H9 (cell line): ENCODE data around the gene ABCC3. TPM values are rescaled to one million over a fixed set of nuclear protein-coding genes. Genes with fewer than 3 reads are reported as not detected.

Experiments used
- DNase-seq: peaks from one replicate; pipeline ENCODE4 v3.0.0-alpha.2; 2017
- H2AFZ ChIP-seq: one replicate; pipeline ENCODE4 v1.6.1; 2013; ENCODE audit warnings: mild to moderate bottlenecking, low read length, control low read depth, moderate library complexity
- H2AK5ac ChIP-seq: 2 replicates; pipeline ENCODE4 v1.6.1; 2013; ENCODE audit warnings: low read length, control low read depth, mixed read lengths; ENCODE audit not compliant: insufficient read length
- H2BK120ac ChIP-seq: one replicate; pipeline ENCODE4 v1.6.1; 2013; ENCODE audit warnings: low read depth, mild to moderate bottlenecking, low read length, control low read depth, inconsistent platforms; ENCODE audit not compliant: poor library complexity, severe bottlenecking
- H2BK12ac ChIP-seq: 2 replicates; pipeline ENCODE4 v1.6.1; 2013; ENCODE audit warnings: low read length, control low read depth, mixed read lengths, low read depth; ENCODE audit not compliant: insufficient read length
- H2BK15ac ChIP-seq: 2 replicates; pipeline ENCODE4 v1.6.1; 2013; ENCODE audit warnings: low read depth, low read length, control low read depth
- H2BK20ac ChIP-seq: one replicate; pipeline ENCODE4 v1.6.1; 2013; ENCODE audit warnings: low read depth, mild to moderate bottlenecking, low read length, control low read depth, inconsistent platforms; ENCODE audit not compliant: poor library complexity, severe bottlenecking
- H2BK5ac ChIP-seq: 2 replicates; pipeline ENCODE4 v1.6.1; 2013; ENCODE audit warnings: low read length, control low read depth, mixed read lengths; ENCODE audit not compliant: insufficient read length
- H3K14ac ChIP-seq: 2 replicates; pipeline ENCODE4 v1.6.1; 2013; ENCODE audit warnings: low read length, control low read depth; ENCODE audit not compliant: insufficient read depth
- H3K18ac ChIP-seq: 2 replicates; pipeline ENCODE4 v1.6.1; 2013; ENCODE audit warnings: low read depth, mild to moderate bottlenecking, mixed read lengths, low read length, control low read depth; ENCODE audit not compliant: insufficient read length
- H3K23ac ChIP-seq: 2 replicates; pipeline ENCODE4 v1.6.1; 2013; ENCODE audit warnings: low read length, control low read depth, mixed read lengths, low read depth; ENCODE audit not compliant: insufficient read length
- H3K23me2 ChIP-seq: 2 replicates; pipeline ENCODE4 v1.6.1; 2013; ENCODE audit warnings: low read depth, mild to moderate bottlenecking, mixed read lengths, low read length, control low read depth; ENCODE audit not compliant: insufficient read length, poor library complexity, severe bottlenecking
- H3K27ac ChIP-seq: 2 replicates; pipeline ENCODE4 v1.5.1; 2013; ENCODE audit warnings: low read length, control low read depth, mixed read lengths, low read depth; ENCODE audit not compliant: insufficient read length
- H3K27me3 ChIP-seq: 2 replicates; pipeline ENCODE4 v1.6.1; 2013; ENCODE audit warnings: low read length, control low read depth, inconsistent platforms; ENCODE audit not compliant: insufficient read depth
- H3K4ac ChIP-seq: 2 replicates; pipeline ENCODE4 v1.6.1; 2013; ENCODE audit warnings: low read depth, mild to moderate bottlenecking, control low read depth, inconsistent platforms, low read length, moderate library complexity
- H3K4me1 ChIP-seq: 2 replicates; pipeline ENCODE4 v1.6.1; 2013; ENCODE audit warnings: low read length, control low read depth, inconsistent platforms; ENCODE audit not compliant: insufficient read depth
- H3K4me2 ChIP-seq: 2 replicates; pipeline ENCODE4 v1.6.1; 2013; ENCODE audit warnings: low read length, control low read depth, mixed read lengths; ENCODE audit not compliant: insufficient read length, insufficient read depth
- H3K56ac ChIP-seq: 2 replicates; pipeline ENCODE4 v1.6.1; 2013; ENCODE audit warnings: low read depth, mild to moderate bottlenecking, mixed read lengths, low read length, control low read depth; ENCODE audit not compliant: insufficient read length
- H3K79me1 ChIP-seq: 2 replicates; pipeline ENCODE4 v1.6.1; 2013; ENCODE audit warnings: low read depth, mild to moderate bottlenecking, moderate library complexity, low read length, control low read depth, inconsistent platforms; ENCODE audit not compliant: insufficient read depth, poor library complexity, severe bottlenecking
- H3K79me2 ChIP-seq: 2 replicates; pipeline ENCODE4 v1.6.1; 2013; ENCODE audit warnings: low read length, control low read depth, inconsistent platforms; ENCODE audit not compliant: insufficient read depth
- H3K9ac ChIP-seq: 2 replicates; pipeline ENCODE4 v1.6.1; 2013; ENCODE audit warnings: low read length, control low read depth, mixed read lengths; ENCODE audit not compliant: insufficient read length; ENCODE audit errors: extremely low read depth
- H3K9me3 ChIP-seq: one replicate; pipeline ENCODE4 v1.6.1; 2013; ENCODE audit warnings: low read depth, low read length, inconsistent platforms; ENCODE audit not compliant: control insufficient read depth
- H3T11ph ChIP-seq: one replicate; pipeline ENCODE4 v1.6.1; 2013; ENCODE audit warnings: mild to moderate bottlenecking, low read length, control low read depth, inconsistent platforms
- H4K20me1 ChIP-seq: one replicate; pipeline ENCODE4 v1.6.1; 2013; ENCODE audit not compliant: control insufficient read depth, insufficient read length, insufficient read depth
- H4K5ac ChIP-seq: 2 replicates; pipeline ENCODE4 v1.6.1; 2013; ENCODE audit warnings: low read depth, mild to moderate bottlenecking, mixed read lengths, low read length, control low read depth; ENCODE audit not compliant: insufficient read length
- H4K8ac ChIP-seq: replicated peaks from 2 replicates; pipeline ENCODE4 v1.6.1; 2013; ENCODE audit warnings: low read length, control low read depth, mixed read lengths, low read depth; ENCODE audit not compliant: insufficient read length
- H4K91ac ChIP-seq: 2 replicates; pipeline ENCODE4 v1.6.1; 2013; ENCODE audit warnings: low read depth, mild to moderate bottlenecking, moderate library complexity, mixed read lengths, low read length, control low read depth; ENCODE audit not compliant: insufficient read length
- H3K27ac Mint-ChIP-seq, 3 experiments: 2 replicates in 2 of 3; 3 replicates in 1 of 3; pipeline ENCODE4 v1.8.0; 2020 to 2021; ENCODE audit warnings: mixed read lengths in 3 of 3, mild to moderate bottlenecking in 1 of 3, moderate library complexity in 1 of 3
- H3K27me3 Mint-ChIP-seq: 2 replicates; pipeline ENCODE4 v1.8.0; 2021; ENCODE audit warnings: low read depth, mild to moderate bottlenecking, moderate library complexity, mixed read lengths
- H3K36me3 Mint-ChIP-seq, 3 experiments: 2 replicates in 2 of 3; 3 replicates in 1 of 3; pipeline ENCODE4 v1.8.0; 2020 to 2021; ENCODE audit warnings: low read depth in 3 of 3, mixed read lengths in 3 of 3; ENCODE audit not compliant: insufficient read depth in 1 of 3
- H3K4me1 Mint-ChIP-seq, 2 experiments: 2 replicates each; pipeline ENCODE4 v1.8.0; 2020; ENCODE audit warnings: mixed read lengths in 2 of 2
- H3K4me3 Mint-ChIP-seq, 2 experiments: 2 replicates in 1 of 2; 3 replicates in 1 of 2; pipeline ENCODE4 v1.8.0; 2020 to 2021; ENCODE audit warnings: mild to moderate bottlenecking in 2 of 2, mixed read lengths in 2 of 2, moderate library complexity in 1 of 2
- H3K9me3 Mint-ChIP-seq, 2 experiments: 2 replicates in 1 of 2; 3 replicates in 1 of 2; pipeline ENCODE4 v1.8.0; 2020; ENCODE audit warnings: mild to moderate bottlenecking in 2 of 2, mixed read lengths in 2 of 2, moderate library complexity in 1 of 2
- CTCF ChIP-seq: fragments of 200-600 bp; sonication (generic); conservative IDR thresholded peaks from 3 replicates; pipeline ENCODE4 v1.8.0; 2021; ENCODE audit warnings: antibody characterized with exemption, mild to moderate bottlenecking
- WGBS: extraction: QIAGEN DNeasy Blood & Tissue Kit; methylation state at CpG from one replicate; pipeline ENCODE4 v1.1.7; 2013; ENCODE audit warnings: missing lambda C conversion rate, low lambda C conversion rate, mixed read lengths; ENCODE audit not compliant: insufficient read length; ENCODE audit errors: extremely low coverage; 5-methylcytosine and 5-hydroxymethylcytosine counted together
- total RNA-seq: library from RNA; stranded (reverse); gene quantifications from 2 replicates; pipeline ENCODE4 v1.2.1, GENCODE V29; 2021

Gene ABCC3
- total RNA-seq, 1 experiment from 2014 or later, result 0.31 TPM

GRCh38 chr17:50657627-50658026, 22.9 kb downstream of the ABCC3 start:
- H3K9ac ChIP-seq, result no peak overlapping the region
- H4K20me1 ChIP-seq, result no peaks in the 10 kb centered on the region
- no peak overlapping the region for H3K23ac ChIP-seq
- H4K8ac ChIP-seq, result no peak overlapping the region
- H2BK20ac ChIP-seq, result no peak overlapping the region
- no peak overlapping the region for H4K5ac ChIP-seq
- H3K79me1 ChIP-seq, result no peaks in the 10 kb centered on the region
- H3K79me2 ChIP-seq, result no peaks in the 10 kb centered on the region
- peaks cover 19% of the 10 kb centered on the region in 2 experiments for H3K4me1 Mint-ChIP-seq
- H3K14ac ChIP-seq, result no peak overlapping the region
- peaks cover 0 to under 1% of the 10 kb centered on the region in 2 experiments; a peak in 3 of 5 replicates for H3K9me3 Mint-ChIP-seq
- H3K18ac ChIP-seq, result no peak overlapping the region
- H3K4me1 ChIP-seq, result peaks cover 6% of the 10 kb centered on the region; the same call in 1 of the 2 replicates
- no peak overlapping the region for H3K4ac ChIP-seq
- TF ChIP-seq CTCF, result no peak
- no peak overlapping the region for H2BK5ac ChIP-seq
- H2BK12ac ChIP-seq, result no peak overlapping the region
- WGBS, result no CpG with 5 or more reads among the region's 7 CpGs
- no peaks in the 10 kb centered on the region for H3K23me2 ChIP-seq
- no peak overlapping the region for H2BK15ac ChIP-seq
- no peak for DNase-seq
- H3K27ac Mint-ChIP-seq, result no peak overlapping the region
- no peak overlapping the region for H3K4me2 ChIP-seq
- H2AK5ac ChIP-seq, result no peak overlapping the region
- H4K91ac ChIP-seq, result no peak overlapping the region
- H3K27ac ChIP-seq, result no peak overlapping the region
- H3K36me3 Mint-ChIP-seq, result no peaks in the 10 kb centered on the region
- H3K9me3 ChIP-seq, result no peaks in the 10 kb centered on the region
- H3K4me3 Mint-ChIP-seq, result no peak overlapping the region; a peak in 1 of 5 replicates
- no peak overlapping the region for H3K56ac ChIP-seq
- H2BK120ac ChIP-seq, result no peak overlapping the region
- peaks cover 4% of the 10 kb centered on the region for H3K27me3 Mint-ChIP-seq
- H3T11ph ChIP-seq, result no peak overlapping the region
- H3K27me3 ChIP-seq, result no peaks in the 10 kb centered on the region
- H2AFZ ChIP-seq, result no peak overlapping the region
